Glutamatergic neuron (in vitro differentiated cells): ENCODE results near the gene KRTAP5-3. TPM values are rescaled to one million over a fixed set of nuclear protein-coding genes. Genes with fewer than 3 reads are reported as not detected.

Experiments used
- DNase-seq: peaks from one replicate; pipeline ENCODE4 v3.0.0; 2022
- H3K27ac Mint-ChIP-seq: one replicate; pipeline ENCODE4 v1.8.0; 2020; ENCODE audit warnings: mild to moderate bottlenecking, mixed read lengths, inconsistent platforms; ENCODE audit not compliant: unreplicated experiment
- H3K27me3 Mint-ChIP-seq: one replicate; pipeline ENCODE4 v1.8.0; 2020; ENCODE audit warnings: mild to moderate bottlenecking, moderate library complexity, mixed read lengths, inconsistent platforms; ENCODE audit not compliant: unreplicated experiment
- H3K36me3 Mint-ChIP-seq: one replicate; pipeline ENCODE4 v1.8.0; 2020; ENCODE audit warnings: mild to moderate bottlenecking, mixed read lengths, inconsistent platforms; ENCODE audit not compliant: unreplicated experiment
- H3K4me1 Mint-ChIP-seq: one replicate; pipeline ENCODE4 v1.8.0; 2020; ENCODE audit warnings: mild to moderate bottlenecking, low read depth, mixed read lengths, inconsistent platforms; ENCODE audit not compliant: unreplicated experiment
- H3K4me3 Mint-ChIP-seq: one replicate; pipeline ENCODE4 v1.8.0; 2020; ENCODE audit warnings: mild to moderate bottlenecking, mixed read lengths, inconsistent platforms; ENCODE audit not compliant: unreplicated experiment
- H3K9me3 Mint-ChIP-seq: one replicate; pipeline ENCODE4 v1.8.0; 2020; ENCODE audit warnings: mild to moderate bottlenecking, moderate library complexity, mixed read lengths, inconsistent platforms; ENCODE audit not compliant: unreplicated experiment
- CTCF ChIP-seq: fragments of 200-600 bp; sonication (generic); IDR thresholded peaks from one replicate; pipeline ENCODE4 v1.5.0; 2021; ENCODE audit not compliant: partially characterized antibody, unreplicated experiment
- total RNA-seq: library from RNA; stranded (reverse); fragmentation: NEBNext Ultra II Directional; extraction: Animal tissue kit (Norgen Biotek cat#: 25700); gene quantifications from one replicate; pipeline ENCODE4 v1.2.1, GENCODE V29; 2021; ENCODE audit not compliant: unreplicated experiment

Gene KRTAP5-3
- total RNA-seq, 1 donor from 2014 or later, result not detected

GRCh38 chr11:1558775-1559110 lies 49.5 kb downstream of the KRTAP5-3 start:
- TF ChIP-seq CTCF, result no peak
- Mint-ChIP-seq H3K27me3 (peaks cover 10% of the 10 kb centered on the region), H3K4me1 (peaks cover 4% of the 10 kb centered on the region), H3K4me3 (no peak overlapping the region), H3K9me3 (peaks cover 8% of the 10 kb centered on the region), H3K27ac (no peak overlapping the region), H3K36me3 (no peaks in the 10 kb centered on the region)
- peak; percentile 13 for DNase-seq

GRCh38 chr11:1557904-1558774 lies 50.1 kb downstream of the KRTAP5-3 start:
- DNase-seq, result peak; percentile 19
- TF ChIP-seq CTCF, result no peak
- Mint-ChIP-seq H3K4me3 (no peak overlapping the region), H3K36me3 (no peaks in the 10 kb centered on the region), H3K27me3 (peaks cover 15% of the 10 kb centered on the region), H3K4me1 (peaks cover 4% of the 10 kb centered on the region), H3K9me3 (peaks cover 10% of the 10 kb centered on the region), H3K27ac (no peak overlapping the region)

Other genes with a start within 250 kb of the KRTAP5-3 start
- gene BRSK2, start 218.5 kb downstream of the KRTAP5-3 start, total RNA-seq, result 207 TPM
- 29.0 TPM for gene MOB2, start 121.7 kb downstream of the KRTAP5-3 start, total RNA-seq
- gene DUSP8, start 36.2 kb downstream of the KRTAP5-3 start, total RNA-seq, result 123 TPM
- gene KRTAP5-1, start 23.2 kb downstream of the KRTAP5-3 start, total RNA-seq, result not detected
- not detected for gene KRTAP5-2, start 10.2 kb downstream of the KRTAP5-3 start, total RNA-seq
- gene KRTAP5-4, start 13.7 kb upstream of the KRTAP5-3 start, total RNA-seq, result not detected
- not detected for gene KRTAP5-5, start 21.3 kb upstream of the KRTAP5-3 start, total RNA-seq
- not detected for gene KRTAP5-6, start 88.7 kb upstream of the KRTAP5-3 start, total RNA-seq
- gene IFITM10, start 142.1 kb upstream of the KRTAP5-3 start, total RNA-seq, result 5.4 TPM
- gene CTSD, start 155.5 kb upstream of the KRTAP5-3 start, total RNA-seq, result 159 TPM
- gene SYT8, start 226.5 kb upstream of the KRTAP5-3 start, total RNA-seq, result not detected
- gene TNNI2, start 230.5 kb upstream of the KRTAP5-3 start, total RNA-seq, result not detected
- gene LSP1, start 244.6 kb upstream of the KRTAP5-3 start, total RNA-seq, result 2.5 TPM